Measurements from ENCODE around the gene IRF9.

IRF9 gene

DNA sequence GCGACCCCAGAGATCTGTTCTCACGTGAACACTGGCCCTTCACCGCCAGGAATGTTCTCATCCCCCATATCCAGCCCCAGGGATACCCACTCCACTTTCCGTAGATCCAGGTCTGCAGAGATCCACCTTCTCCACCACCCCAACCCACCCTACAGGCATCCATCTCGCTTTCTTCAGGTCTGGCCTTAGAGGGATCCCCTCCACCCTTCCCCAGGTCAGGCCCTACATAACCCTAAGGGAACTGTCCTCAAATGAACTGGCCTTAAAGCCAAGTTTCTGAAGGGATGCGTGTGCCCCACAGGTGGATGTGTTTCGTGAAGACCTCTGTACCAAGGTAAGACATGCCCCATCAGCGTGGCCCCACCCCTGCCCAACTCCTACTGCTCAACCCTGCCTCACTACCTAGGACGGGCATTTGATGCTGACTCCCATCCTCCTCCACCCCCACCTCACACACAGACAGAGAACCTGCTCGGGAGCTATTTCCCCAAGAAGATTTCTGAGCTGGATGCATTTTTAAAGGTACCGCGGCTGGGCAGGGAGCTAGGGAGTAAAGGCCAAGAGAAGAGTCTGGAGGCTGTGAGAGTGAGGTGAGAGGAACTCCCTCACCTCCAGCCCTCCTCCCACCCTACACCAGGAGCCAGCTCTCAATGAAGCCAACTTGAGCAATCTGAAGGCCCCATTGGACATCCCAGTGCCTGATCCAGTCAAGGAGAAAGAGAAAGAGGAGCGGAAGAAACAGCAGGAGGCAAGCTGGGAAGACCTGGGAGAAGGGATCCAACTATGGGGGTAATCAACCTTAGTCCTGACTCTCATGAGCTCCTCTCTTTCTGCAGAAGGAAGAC is 24.2 kb upstream of the IRF9 start:
- TF ChIP-seq, protein P1, sequence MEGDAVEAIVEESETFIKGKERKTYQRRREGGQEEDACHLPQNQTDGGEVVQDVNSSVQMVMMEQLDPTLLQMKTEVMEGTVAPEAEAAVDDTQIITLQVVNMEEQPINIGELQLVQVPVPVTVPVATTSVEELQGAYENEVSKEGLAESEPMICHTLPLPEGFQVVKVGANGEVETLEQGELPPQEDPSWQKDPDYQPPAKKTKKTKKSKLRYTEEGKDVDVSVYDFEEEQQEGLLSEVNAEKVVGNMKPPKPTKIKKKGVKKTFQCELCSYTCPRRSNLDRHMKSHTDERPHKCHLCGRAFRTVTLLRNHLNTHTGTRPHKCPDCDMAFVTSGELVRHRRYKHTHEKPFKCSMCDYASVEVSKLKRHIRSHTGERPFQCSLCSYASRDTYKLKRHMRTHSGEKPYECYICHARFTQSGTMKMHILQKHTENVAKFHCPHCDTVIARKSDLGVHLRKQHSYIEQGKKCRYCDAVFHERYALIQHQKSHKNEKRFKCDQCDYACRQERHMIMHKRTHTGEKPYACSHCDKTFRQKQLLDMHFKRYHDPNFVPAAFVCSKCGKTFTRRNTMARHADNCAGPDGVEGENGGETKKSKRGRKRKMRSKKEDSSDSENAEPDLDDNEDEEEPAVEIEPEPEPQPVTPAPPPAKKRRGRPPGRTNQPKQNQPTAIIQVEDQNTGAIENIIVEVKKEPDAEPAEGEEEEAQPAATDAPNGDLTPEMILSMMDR (IDR thresholded peaks at IDR 0.05; ENCODE audit: insufficient read depth, missing control alignments), result no peak
- no peak for FAIRE-seq
- no peak for DNase-seq (ENCODE audit: insufficient read length, low spot score)

DNA sequence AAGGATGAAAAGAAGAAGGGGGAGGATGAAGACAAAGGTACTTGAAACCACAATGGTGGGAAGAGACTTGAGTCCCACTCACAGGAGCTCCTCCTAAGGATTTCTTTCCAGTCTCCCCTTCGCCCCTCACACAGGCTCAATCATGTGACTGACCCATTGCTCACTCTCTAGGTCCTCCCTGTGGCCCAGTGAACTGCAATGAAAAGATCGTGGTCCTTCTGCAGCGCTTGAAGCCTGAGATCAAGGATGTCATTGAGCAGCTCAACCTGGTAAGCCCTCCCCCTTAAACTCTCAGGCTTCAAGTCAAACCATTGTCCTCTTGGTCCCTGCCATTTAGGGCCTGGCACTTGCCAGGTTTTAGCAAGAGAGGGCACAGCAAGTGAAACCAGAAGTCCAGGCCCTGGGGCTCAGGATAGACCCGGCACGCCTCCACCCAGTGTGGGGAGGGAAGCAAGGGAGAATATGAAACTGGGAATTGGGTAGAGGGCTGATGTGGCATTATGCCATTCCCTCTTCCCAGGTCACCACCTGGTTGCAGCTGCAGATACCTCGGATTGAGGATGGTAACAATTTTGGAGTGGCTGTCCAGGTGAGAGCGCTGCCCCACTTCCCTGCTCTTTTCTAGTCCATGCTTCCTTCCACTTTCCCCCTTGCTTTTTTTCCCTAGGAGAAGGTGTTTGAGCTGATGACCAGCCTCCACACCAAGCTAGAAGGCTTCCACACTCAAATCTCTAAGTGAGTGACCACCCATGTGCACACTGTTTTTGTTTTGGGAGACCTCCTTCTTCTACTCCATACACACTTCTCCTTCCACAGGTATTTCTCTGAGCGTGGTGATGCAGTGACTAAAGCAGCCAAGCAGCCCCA is 23.3 kb upstream of the IRF9 start:
- FAIRE-seq, result no peak
- TF ChIP-seq, protein P1 (IDR thresholded peaks at IDR 0.05; ENCODE audit: insufficient read depth, missing control alignments), result no peak
- no peak for DNase-seq (ENCODE audit: insufficient read length, low spot score)

DNA sequence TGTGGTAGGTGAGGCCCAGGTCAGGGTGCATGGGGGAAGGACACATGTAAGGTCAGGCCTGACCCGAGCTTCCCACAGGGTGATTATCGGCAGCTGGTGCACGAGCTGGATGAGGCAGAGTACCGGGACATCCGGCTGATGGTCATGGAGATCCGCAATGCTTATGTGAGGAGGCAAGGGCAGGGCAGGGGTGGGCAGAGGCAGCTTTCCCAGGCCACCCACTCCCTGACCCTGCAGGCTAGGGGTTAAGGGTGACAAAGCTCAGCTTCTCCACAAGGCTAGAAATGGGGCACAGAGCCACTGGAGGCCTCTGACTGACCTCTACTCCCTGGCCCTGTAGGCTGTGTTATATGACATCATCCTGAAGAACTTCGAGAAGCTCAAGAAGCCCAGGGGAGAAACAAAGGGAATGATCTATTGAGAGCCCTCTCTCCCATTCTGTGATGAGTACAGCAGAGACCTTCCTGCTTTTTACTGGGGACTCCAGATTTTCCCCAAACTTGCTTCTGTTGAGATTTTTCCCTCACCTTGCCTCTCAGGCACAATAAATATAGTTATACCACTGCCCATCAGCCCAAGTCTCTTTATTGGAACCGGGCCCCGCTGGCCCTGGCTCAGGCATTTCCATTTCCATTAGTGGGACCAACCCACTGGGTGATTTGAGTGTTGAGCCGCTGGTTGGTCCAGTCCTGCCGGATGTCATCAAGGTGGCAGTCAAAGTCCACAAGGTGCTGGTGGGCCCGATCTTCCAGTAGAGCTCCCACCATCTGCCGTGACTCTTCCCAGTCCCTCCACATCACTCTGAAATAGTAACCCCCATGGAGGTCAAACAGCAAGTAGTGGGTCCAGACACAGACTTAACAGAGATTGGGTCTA is 22.4 kb upstream of the IRF9 start:
- TF ChIP-seq, protein P1 (IDR thresholded peaks at IDR 0.05; ENCODE audit: insufficient read depth, missing control alignments), result no peak
- no peak for DNase-seq (ENCODE audit: insufficient read length, low spot score)
- no peak for FAIRE-seq

DNA sequence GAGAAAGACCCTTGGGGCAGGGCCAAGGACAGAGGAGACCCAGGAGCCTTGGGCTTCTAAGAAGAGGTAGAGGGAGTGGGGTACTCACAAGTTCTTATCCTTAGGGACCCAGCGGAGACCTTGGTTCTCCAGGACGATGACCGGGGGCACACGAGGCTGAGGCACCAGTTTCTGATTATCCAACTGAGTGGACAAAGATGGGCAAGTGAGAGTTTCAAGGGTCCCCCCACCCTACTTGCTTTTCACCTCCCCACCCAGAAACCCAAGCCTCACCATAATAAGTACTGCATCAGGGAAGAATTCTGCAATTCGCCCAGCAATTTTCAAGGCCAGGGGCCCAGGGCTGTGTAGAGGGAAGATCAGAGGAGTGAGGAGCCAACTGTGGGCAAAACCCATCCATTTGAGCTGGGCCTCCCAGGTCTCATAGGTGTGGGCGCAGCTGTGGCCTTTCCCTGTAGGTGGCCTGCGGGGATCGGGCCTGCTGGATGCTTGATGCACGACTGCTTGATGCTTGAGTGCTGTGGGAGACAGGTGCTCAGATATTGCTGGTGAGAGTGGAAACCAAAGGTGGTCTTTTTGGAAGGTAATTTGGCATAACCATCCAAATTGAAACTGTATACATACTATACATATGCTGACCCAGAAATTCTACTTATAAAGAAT is 21.7 kb upstream of the IRF9 start:
- TF ChIP-seq, protein P1 (IDR thresholded peaks at IDR 0.05; ENCODE audit: insufficient read depth, missing control alignments), result no peak
- DNase-seq (ENCODE audit: insufficient read length, low spot score) (no peak), FAIRE-seq (no peak)

DNA sequence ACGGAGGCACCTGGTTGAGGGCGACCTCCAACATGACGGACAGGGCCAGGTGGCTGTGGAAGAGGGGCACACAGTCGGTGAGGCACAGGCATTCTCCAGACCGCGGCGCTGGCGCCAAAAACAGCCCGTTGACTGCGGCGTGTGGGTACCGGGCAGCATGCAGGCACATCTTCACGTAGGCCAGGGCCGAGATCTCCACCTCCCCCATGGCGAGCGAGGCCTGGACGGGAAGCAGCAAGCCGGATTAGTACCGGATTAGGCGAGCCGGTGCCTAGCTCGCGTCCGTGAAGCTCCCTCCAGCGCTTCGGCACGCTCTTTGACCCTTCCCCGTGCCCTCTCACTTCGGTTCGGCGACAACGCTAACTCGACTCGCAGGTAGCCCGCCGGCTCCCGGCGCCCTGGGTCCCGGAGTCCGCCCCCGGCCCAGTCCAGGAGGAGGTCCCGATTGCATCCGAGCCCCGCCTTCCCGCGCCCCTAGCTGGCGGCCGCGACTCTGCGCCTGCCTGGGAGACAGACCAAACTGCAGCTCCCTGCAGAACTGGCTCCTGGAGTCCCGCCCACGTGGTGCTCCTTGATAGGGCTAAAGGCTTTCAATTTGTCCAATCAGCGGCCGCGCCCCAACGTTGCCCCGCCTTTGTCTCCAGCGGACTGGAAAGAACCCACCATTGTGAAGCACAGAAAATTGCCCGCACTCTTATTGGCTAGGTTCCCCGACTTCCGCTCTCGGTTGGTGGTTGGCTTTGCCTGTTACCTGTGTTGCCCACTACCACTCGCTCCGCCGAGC is 19.8 kb upstream of the IRF9 start, which contains the start of gene EMC9:
EMC9 (minus strand) TSS at position 495 of the 784 bp plus-strand sequence; CDS start at position 208, 287 bp downstream.
- peak; percentile 93 for DNase-seq (ENCODE audit: insufficient read length, low spot score)
- FAIRE-seq, result no peak
- TF ChIP-seq, protein P1 (IDR thresholded peaks at IDR 0.05; ENCODE audit: insufficient read depth, missing control alignments), result no peak

DNA sequence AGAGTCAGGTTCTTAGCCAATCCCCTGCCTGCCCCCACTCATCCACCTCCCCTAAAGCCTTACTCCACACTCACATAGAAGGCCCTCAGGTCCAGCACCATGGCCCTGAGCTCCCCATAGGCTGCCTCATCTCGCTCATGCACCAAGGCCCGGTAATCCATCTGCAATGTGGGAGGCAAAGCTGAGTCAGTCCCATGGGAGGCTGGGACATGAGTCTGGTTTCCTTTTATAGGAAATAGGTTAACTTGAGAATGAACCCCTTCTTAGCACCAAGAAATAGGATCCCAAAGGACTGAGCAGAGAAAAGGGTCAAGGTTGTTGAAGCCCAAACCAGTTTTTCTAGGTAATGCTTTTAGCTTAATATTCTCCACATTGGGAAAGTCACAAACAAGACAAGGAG is 17.6 kb upstream of the IRF9 start:
- FAIRE-seq (no peak), DNase-seq (ENCODE audit: insufficient read length, low spot score) (no peak)
- TF ChIP-seq, protein P1 (IDR thresholded peaks at IDR 0.05; ENCODE audit: insufficient read depth, missing control alignments), result no peak
